Memory B cell (primary cell): ENCODE measurements around the gene CEACAM16.

Experiments
- ATAC-seq: fragments of 150-1000 bp; cut with Tn5 transposase; 2 replicates; pipeline ENCODE4 v1.10.0; 2021; ENCODE audit warnings: low read depth, mild to moderate bottlenecking, moderate library complexity
- DNase-seq, 2 donors: peaks; one replicate each; pipeline ENCODE4 v3.0.0; 2022; ENCODE audit warnings: low spot score in 2 of 2
- H3K27ac Mint-ChIP-seq: one replicate; pipeline ENCODE4 v1.8.0; 2022; ENCODE audit warnings: mild to moderate bottlenecking, moderate library complexity, mixed read lengths
- H3K27me3 Mint-ChIP-seq: one replicate; pipeline ENCODE4 v1.8.0; 2022; ENCODE audit warnings: mixed read lengths
- H3K36me3 Mint-ChIP-seq: one replicate; pipeline ENCODE4 v1.8.0; 2022; ENCODE audit warnings: mild to moderate bottlenecking, mixed read lengths
- H3K4me1 Mint-ChIP-seq: one replicate; pipeline ENCODE4 v1.8.0; 2022; ENCODE audit warnings: mixed read lengths
- H3K4me3 Mint-ChIP-seq: one replicate; pipeline ENCODE4 v1.8.0; 2022; ENCODE audit warnings: mild to moderate bottlenecking, moderate library complexity, mixed read lengths
- H3K9me3 Mint-ChIP-seq: one replicate; pipeline ENCODE4 v1.8.0; 2022; ENCODE audit warnings: mixed read lengths

Gene CEACAM16

DNA sequence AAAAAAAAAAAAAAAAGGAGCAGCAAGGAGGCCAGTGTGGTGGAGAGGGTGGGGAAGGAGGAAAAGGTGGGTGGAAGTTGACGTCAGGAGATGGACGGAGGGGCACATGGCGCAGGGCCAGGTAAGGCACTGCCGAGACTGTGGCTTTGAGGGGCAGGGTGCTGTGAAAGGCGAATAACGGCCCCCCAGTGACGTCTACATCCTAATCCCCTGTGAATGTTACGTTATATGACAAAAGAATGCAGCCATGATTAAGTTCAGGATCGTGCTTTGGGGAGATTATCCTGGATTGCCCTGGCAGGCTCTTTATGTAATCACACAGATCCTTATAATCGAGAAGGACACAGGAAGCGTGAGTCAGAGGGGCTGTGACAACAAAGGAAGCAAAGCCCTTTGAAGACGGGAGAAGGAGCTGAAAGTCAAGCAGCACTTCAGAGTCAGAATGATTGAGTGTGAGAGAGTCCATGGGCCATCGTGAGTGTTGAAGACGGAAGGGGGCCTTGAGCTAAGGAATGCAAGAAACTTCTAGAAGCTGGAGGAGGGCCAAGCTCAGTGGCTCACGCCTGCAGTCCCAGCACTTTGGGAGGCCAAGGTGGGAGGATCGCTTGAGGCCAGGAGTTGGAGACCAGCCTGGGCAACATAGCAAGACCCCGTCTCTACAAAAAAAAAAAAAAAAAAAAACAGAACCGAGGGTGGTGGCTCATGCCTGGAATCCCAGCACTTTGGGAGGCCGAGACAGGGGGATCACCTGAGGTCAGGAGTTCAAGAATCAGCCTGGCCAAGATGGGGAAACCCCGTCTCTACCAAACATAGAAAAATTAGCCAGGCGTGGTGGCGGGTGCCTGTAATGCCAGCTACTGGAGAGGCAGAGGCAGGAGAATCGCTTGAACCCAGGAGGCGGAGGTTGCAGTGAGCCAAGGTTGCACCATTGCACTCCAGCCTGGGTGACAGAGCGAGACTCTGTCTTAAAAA, 13.8 kb upstream of the CEACAM16 start:
- H3K4me1 Mint-ChIP-seq, result peaks cover 18% of the 10 kb centered on the region

DNA sequence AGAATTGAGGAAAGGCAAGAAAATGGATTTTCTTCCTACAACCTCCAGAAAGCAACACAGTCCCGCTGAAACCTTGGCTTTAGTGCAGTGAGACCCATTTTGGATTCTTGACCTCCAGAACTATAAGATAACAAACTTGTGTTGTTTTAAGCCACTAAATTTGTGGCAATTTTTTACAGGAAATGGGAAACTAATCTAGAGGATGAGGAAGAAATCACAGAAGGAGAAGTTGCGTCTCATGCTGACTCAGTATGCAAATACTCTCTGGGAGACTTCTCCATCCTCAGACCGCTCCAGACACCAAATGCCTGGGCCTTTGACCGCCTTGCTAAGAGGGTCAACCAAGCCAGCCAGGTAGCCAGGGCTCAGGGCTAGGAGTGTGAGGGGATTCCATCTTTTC, 13.1 kb upstream of the CEACAM16 start:
- Mint-ChIP-seq H3K4me3 (no peak overlapping the region), H3K4me1 (peaks cover 18% of the 10 kb centered on the region), H3K27ac (no peak overlapping the region), H3K9me3 (no peaks in the 10 kb centered on the region), H3K36me3 (no peaks in the 10 kb centered on the region), H3K27me3 (peaks cover 15% of the 10 kb centered on the region)
- DNase-seq (no peak), ATAC-seq (peak; percentile 71)

More for the DNA sequence above, 13.8 kb upstream of the CEACAM16 start:
- DNase-seq, result no peak
- no peaks in the 10 kb centered on the region for H3K36me3 Mint-ChIP-seq
- no peak overlapping the region for H3K27ac Mint-ChIP-seq
- H3K27me3 Mint-ChIP-seq, result peaks cover 20% of the 10 kb centered on the region
- ATAC-seq, result peak; percentile 35
- H3K4me3 Mint-ChIP-seq, result peak overlapping the region; percentile 1
- H3K9me3 Mint-ChIP-seq, result no peaks in the 10 kb centered on the region

DNA sequence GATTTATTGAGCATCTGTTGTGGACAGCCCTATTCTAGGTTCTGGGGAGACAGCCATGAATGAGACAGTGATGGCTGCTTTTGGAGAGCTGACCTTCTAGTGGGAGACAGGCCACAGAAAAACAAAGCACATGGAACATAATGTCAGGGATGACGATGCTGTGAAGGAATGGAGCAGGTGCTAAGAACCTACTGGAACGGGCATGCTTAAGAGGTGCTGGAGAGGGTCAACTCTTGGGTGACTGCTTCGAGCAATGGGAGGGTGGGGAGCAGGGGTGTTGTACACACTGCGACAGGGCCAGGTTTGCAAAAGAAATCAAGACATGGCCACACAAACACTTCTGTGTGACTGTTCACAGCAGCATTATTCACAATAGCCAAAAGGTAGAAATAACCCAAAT, 12.1 kb upstream of the CEACAM16 start:
- peaks cover 15% of the 10 kb centered on the region for H3K27me3 Mint-ChIP-seq
- ATAC-seq, result no peak
- no peak overlapping the region for H3K4me3 Mint-ChIP-seq
- no peak overlapping the region for H3K27ac Mint-ChIP-seq
- peaks cover 19% of the 10 kb centered on the region for H3K4me1 Mint-ChIP-seq
- H3K9me3 Mint-ChIP-seq, result no peaks in the 10 kb centered on the region
- no peak for DNase-seq
- no peaks in the 10 kb centered on the region for H3K36me3 Mint-ChIP-seq

DNA sequence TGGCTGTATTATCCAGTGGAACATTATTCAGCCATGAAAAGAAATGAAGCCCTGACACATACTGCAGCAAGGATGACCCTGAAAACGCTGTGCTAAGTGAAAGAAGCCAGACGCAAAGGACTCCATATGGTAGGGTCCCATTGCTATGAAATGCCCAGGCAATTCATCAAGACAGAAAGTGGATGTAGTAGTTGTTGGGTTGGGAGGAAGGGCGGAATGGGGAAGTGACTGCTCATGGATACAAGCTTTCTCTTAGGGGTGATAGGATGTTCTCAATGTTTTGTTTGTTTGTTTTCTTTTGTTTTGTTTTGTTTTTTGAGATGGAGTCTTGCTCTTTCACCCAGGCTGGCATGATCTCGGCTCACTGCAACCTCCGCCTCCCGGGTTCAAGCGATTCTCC, 11.1 kb upstream of the CEACAM16 start:
- no peak overlapping the region for H3K27ac Mint-ChIP-seq
- no peak for ATAC-seq

DNA sequence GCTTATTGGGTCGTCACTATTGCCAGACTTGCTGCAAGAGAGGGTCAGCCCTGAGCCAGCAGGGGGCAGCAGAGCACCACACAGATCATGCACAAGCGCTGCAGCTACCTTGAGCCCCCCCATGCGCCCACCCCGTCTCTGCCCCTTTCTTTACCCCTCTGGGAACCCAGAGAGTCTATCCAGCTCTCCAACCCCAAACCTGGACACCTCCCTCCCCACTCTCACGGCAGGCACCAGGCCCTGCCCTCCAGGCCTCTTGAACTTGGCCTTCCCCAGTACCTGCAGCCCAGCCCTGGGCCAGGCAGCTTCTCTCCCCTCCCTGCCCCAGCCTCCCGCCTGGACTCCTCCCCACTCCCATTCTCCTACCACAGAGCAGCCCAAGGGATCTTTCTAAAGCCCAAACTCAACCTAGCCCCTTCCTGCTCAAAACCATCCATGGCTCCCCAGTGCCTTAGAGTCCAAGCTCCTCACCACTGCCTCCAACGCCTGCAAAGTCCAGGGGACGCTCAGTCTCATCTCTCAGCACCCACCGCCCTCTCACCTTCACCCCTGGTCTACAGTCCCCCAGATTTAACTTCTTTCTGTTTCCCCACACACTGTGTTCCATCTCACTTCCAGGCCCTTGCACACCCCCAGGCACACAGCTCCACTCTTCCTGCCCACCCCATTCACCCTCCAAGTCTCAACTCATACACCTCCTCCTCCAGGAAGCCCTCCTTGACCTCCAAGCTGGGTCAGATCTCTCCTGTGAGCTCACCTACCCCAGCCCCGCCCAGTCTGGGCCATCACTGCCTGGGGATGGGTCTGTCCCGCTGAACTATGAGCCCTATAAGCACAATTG, 9.4 kb upstream of the CEACAM16 start:
- peaks cover 23% of the 10 kb centered on the region for H3K4me1 Mint-ChIP-seq
- H3K36me3 Mint-ChIP-seq, result no peaks in the 10 kb centered on the region
- H3K9me3 Mint-ChIP-seq, result no peaks in the 10 kb centered on the region
- ATAC-seq, result peak; percentile 54
- DNase-seq, result peak; percentile 65 to 79
- H3K27ac Mint-ChIP-seq, result no peak overlapping the region
- peaks cover 9% of the 10 kb centered on the region for H3K27me3 Mint-ChIP-seq
- no peak overlapping the region for H3K4me3 Mint-ChIP-seq

More for the DNA sequence above, 11.1 kb upstream of the CEACAM16 start:
- peaks cover 25% of the 10 kb centered on the region for H3K4me1 Mint-ChIP-seq
- H3K4me3 Mint-ChIP-seq, result no peak overlapping the region
- no peaks in the 10 kb centered on the region for H3K36me3 Mint-ChIP-seq
- H3K9me3 Mint-ChIP-seq, result no peaks in the 10 kb centered on the region
- DNase-seq, result no peak
- H3K27me3 Mint-ChIP-seq, result peaks cover 14% of the 10 kb centered on the region

DNA sequence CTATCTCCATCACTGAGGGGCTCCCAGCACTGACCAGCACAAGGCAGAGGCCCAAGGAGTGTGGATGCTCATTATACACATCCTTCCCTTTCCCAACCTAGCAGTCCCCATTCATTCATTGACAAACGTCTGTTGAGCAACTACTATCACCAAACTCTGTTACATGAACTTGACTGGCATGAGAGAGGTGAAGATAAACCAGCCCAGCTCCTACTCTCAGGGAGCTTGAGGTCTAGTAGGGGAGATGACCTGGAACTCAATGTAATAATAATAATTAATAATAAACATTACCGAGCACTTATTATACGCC, 8.9 kb upstream of the CEACAM16 start:
- peaks cover 9% of the 10 kb centered on the region for H3K27me3 Mint-ChIP-seq

DNA sequence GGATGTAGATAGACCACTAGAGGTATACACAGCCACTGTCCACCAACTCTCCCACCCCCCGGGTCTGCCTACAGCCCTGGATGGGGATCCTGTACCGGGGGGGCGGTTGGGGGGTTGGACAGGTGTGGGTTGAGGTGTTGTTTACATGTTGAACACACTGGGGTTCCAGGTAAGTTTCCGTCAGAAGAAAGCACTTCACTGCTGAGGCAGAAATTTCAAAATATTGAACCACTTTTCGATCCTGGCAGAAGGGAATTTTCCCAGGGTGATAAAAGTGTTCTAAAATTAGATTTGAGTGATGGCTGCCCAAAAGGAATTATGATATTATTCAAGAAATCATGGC, 6.6 kb upstream of the CEACAM16 start:
- H3K27ac Mint-ChIP-seq, result peak overlapping the region; percentile 59
- ATAC-seq, result peak; percentile 34
- DNase-seq, result no peak
- peaks cover 18% of the 10 kb centered on the region for H3K4me1 Mint-ChIP-seq
- H3K36me3 Mint-ChIP-seq, result no peaks in the 10 kb centered on the region
- no peaks in the 10 kb centered on the region for H3K9me3 Mint-ChIP-seq
- peak overlapping the region; percentile 68 for H3K4me3 Mint-ChIP-seq
- H3K27me3 Mint-ChIP-seq, result peaks cover 9% of the 10 kb centered on the region

More for the DNA sequence above, 8.9 kb upstream of the CEACAM16 start:
- H3K27ac Mint-ChIP-seq, result no peak overlapping the region
- no peak overlapping the region for H3K4me3 Mint-ChIP-seq
- DNase-seq (no peak), ATAC-seq (no peak)
- H3K9me3 Mint-ChIP-seq, result no peaks in the 10 kb centered on the region
- H3K36me3 Mint-ChIP-seq, result no peaks in the 10 kb centered on the region
- peaks cover 20% of the 10 kb centered on the region for H3K4me1 Mint-ChIP-seq

DNA sequence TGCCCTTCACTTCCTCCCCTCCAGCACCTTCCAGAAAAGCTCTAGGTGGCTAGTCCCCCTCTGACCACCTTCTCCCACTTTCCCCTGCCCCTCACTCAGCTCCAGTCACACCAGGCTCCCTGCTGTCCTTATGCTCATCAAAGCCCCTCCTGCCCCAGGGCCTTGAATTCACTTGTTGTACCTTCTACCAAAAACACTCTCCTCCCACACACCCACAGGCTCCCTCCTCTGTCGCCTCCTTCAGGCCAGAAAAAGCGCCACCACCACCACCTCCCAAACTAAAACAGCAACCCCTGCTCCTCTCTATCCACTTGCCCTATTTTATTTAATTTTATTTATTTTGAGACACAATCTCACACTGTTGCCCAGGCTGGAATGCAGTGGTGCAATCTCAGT, 4.8 kb upstream of the CEACAM16 start:
- no peaks in the 10 kb centered on the region for H3K9me3 Mint-ChIP-seq
- no peaks in the 10 kb centered on the region for H3K36me3 Mint-ChIP-seq
- H3K4me1 Mint-ChIP-seq, result peaks cover 15% of the 10 kb centered on the region
- H3K4me3 Mint-ChIP-seq, result no peak overlapping the region
- ATAC-seq, result no peak
- H3K27me3 Mint-ChIP-seq, result peaks cover 12% of the 10 kb centered on the region
- no peak overlapping the region for H3K27ac Mint-ChIP-seq
- DNase-seq, result no peak

DNA sequence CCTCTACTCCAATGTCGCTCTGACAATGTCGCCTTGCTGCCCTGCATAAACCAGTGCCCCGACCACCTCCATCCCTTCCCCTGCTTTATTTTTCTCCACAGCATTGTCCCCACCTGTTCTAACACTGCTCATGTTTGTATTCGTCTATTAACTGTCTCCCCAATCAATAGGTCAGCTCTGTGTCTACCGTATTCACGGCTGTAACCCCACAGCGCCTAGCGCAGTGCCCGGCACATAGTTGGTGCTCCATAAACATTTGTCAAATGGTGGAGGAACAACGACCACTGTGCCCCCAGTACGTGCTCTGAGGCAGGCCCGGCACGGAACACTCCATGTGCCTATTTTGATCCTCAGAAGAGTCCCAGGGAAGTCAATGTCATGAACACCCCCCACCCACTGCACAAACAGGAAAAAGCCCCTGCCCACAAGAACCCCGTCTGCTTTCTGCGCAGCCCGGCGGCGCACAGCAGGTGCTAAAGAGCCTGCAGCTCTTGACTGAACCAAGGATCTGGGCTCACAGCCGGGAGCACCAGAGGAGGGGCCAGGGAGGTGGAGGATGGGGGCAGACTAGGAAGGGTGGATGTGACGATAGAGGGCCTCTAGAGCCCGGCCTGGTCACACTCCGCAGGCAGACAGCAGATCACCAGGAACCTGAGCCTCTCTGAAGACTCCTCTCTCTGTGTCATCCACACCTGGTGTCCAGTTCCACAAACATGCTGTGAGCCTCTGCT, 1.8 kb upstream of the CEACAM16 start:
- peaks cover 4% of the 10 kb centered on the region for H3K4me1 Mint-ChIP-seq
- H3K27ac Mint-ChIP-seq, result no peak overlapping the region
- no peak for ATAC-seq
- no peak for DNase-seq
- no peak overlapping the region for H3K4me3 Mint-ChIP-seq
- peaks cover 12% of the 10 kb centered on the region for H3K27me3 Mint-ChIP-seq
- no peaks in the 10 kb centered on the region for H3K36me3 Mint-ChIP-seq
- no peaks in the 10 kb centered on the region for H3K9me3 Mint-ChIP-seq

DNA sequence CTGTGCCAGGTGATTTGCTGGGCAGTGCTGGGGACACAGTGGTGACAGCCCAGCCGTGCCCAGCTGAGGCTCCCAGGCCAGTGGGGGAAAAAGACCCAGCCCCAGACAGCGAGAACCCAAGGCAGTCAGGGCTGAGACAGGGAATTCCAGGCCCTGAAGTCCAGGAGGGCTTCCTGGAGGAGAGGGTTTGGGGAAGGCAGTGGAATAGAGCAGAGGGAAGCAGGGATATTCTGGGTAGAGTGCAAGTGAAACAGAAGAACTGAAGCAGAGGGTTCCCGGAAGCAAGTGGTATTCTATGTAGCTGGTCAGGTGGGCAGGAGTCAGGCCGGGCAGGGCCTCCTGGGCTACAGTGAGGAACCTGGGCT, 1.3 kb upstream of the CEACAM16 start:
- H3K4me1 Mint-ChIP-seq, result peaks cover 2% of the 10 kb centered on the region
- ATAC-seq (no peak), DNase-seq (no peak)
- H3K27me3 Mint-ChIP-seq, result peaks cover 13% of the 10 kb centered on the region
- no peak overlapping the region for H3K4me3 Mint-ChIP-seq
- H3K27ac Mint-ChIP-seq, result no peak overlapping the region
- no peaks in the 10 kb centered on the region for H3K9me3 Mint-ChIP-seq
- no peaks in the 10 kb centered on the region for H3K36me3 Mint-ChIP-seq

DNA sequence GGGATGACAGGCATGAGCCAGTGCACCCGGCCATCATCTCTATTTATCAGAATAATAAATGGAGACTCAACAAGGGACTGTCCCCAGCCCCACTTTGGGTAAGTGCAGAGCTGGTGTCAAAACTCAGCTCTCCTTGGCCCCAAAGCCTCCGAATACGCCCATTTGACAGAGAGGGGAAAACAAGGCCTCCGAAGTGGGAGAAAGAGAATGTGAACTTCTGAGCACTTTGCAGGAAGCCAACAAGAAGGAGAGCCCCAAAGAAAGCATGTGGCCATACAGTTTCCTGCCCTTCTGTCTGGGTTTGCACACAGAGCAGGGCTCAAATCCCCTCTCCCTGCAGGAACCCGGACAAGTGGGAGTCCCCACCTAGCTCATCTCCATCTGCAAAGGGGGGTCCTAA, 1.6 kb downstream of the CEACAM16 start:
- no peak for ATAC-seq
- Mint-ChIP-seq H3K4me3 (no peak overlapping the region), H3K4me1 (no peaks in the 10 kb centered on the region), H3K27ac (no peak overlapping the region), H3K9me3 (no peaks in the 10 kb centered on the region), H3K36me3 (no peaks in the 10 kb centered on the region), H3K27me3 (peaks cover 20% of the 10 kb centered on the region)
- no peak for DNase-seq

DNA sequence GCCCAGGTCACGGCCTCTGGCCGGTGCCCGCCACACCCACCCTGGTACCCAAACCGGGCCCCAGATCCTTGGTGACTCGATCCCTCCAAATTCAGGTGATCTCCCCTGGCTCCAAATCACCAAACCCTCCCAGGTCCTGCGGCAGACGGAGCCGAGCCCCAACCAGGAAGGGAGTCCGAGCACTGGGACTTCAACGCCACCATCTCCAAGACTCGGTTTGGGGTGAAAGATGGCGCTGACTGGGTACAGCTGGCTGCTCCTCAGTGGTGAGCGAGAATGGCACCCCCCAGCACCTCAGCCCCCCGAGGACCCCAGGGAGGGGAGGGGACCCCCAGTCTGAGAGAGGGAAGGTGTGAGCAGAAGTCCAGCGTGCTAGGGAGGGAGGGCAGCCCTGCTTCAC, 2.3 kb downstream of the CEACAM16 start:
- no peaks in the 10 kb centered on the region for H3K9me3 Mint-ChIP-seq

DNA sequence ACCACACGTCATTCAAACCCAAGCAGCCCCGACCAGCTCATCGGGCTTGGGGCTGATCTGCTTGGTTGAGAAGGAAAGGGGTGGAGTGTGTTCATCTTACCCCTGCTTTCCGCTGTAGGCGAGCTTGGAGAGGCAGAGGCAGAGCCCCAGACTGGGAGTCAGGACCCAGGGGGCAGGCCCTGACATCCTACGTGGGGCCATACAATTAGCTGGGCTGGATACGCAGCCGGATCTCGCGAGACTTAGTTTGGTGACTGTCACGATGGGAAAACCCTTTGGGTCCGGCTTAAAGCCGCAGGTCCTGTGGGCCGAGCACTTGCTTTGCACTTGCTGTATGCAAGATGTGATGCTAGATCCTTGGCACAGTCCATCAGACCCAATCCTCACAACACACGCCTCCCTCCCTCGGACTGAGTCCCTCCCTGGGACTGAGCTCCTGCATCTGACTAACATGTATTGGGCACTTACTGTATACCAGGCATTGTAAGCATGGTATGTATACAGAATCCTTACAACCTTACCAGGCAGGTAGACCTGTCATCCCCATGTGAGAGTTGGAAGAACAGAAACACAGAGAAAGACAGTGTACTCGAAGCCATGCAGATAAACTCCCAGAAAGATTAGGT, 3.7 kb downstream of the CEACAM16 start:
- Mint-ChIP-seq H3K4me3 (no peak overlapping the region), H3K9me3 (no peaks in the 10 kb centered on the region), H3K27me3 (peaks cover 16% of the 10 kb centered on the region), H3K4me1 (no peaks in the 10 kb centered on the region), H3K36me3 (no peaks in the 10 kb centered on the region), H3K27ac (no peak overlapping the region)
- no peak for ATAC-seq
- no peak for DNase-seq

More for the DNA sequence above, 2.3 kb downstream of the CEACAM16 start:
- Mint-ChIP-seq H3K36me3 (no peaks in the 10 kb centered on the region), H3K27ac (no peak overlapping the region), H3K4me1 (no peaks in the 10 kb centered on the region), H3K4me3 (no peak overlapping the region), H3K27me3 (peaks cover 22% of the 10 kb centered on the region)
- ATAC-seq (no peak), DNase-seq (no peak)
